ENCODE data around the gene CLCN7. TPM values are rescaled to one million over a fixed set of nuclear protein-coding genes. Genes with fewer than 3 reads are reported as not detected.

Gene CLCN7
- total and polyA plus RNA-seq, 9 of the 15 experiments (the other 6 are each of a cell fraction or from before 2014, with no cell fraction given), result 0.06 to 126 (median 18.7) TPM

GRCh38 chr16:1472974-1473373 is 1.9 kb downstream of the CLCN7 start (continued):
- TF ChIP-seq PHB2 (IDR thresholded peaks at IDR 0.05; ENCODE audit: low read depth) (peak; percentile 57), MTA2 (IDR thresholded peaks at IDR 0.05; ENCODE audit: low read depth) (peak; percentile 69), ZEB2 (IDR thresholded peaks at IDR 0.05) (0 out of 2 replicates have a peak, but pooled peaks have one; percentile 34), TCF7 (IDR thresholded peaks at IDR 0.05; ENCODE audit: borderline replicate concordance) (peak; percentile 96), MTA3 (IDR thresholded peaks at IDR 0.05; ENCODE audit: borderline replicate concordance) (peak; percentile 26; the same call in 1 of the 2 replicates), ZNF644 (tag; IDR thresholded peaks at IDR 0.05; ENCODE audit: low read depth) (no peak), ZNF165 (CRISPR knock-in tag; IDR thresholded peaks at IDR 0.05; ENCODE audit: borderline replicate concordance) (no peak), ARHGAP35 (IDR thresholded peaks at IDR 0.05; ENCODE audit: partially characterized antibody) (peak; percentile 56), GABPB1 (CRISPR knock-in tag; IDR thresholded peaks at IDR 0.05) (no peak), SMARCC2 (IDR thresholded peaks at IDR 0.05; ENCODE audit: low read depth) (no peak), ARNT (IDR thresholded peaks at IDR 0.05) (peak in 1 of 2 experiments; percentile 31; a peak in 1 of 4 replicates), CBFA2T3 (IDR thresholded peaks at IDR 0.05) (peak; percentile 89), HDAC1 (IDR thresholded peaks at IDR 0.05) (peak in 1 of 2 experiments; percentile 77; a peak in 2 of 4 replicates), NCOR1 (IDR thresholded peaks at IDR 0.05) (peak; percentile 70), SMARCE1 (IDR thresholded peaks at IDR 0.05) (peak; percentile 57), ZNF232 (CRISPR knock-in tag; IDR thresholded peaks at IDR 0.05) (no peak), TCF7L2 (IDR thresholded peaks at IDR 0.05; ENCODE audit: low read depth, low read length) (peak; percentile 44; the same call in 1 of the 2 replicates), ZNF407 (IDR thresholded peaks at IDR 0.05; ENCODE audit: low read depth) (peak; percentile 80), ZSCAN29 (IDR thresholded peaks at IDR 0.05) (no peak), PURB (CRISPR knock-in tag; IDR thresholded peaks at IDR 0.05; ENCODE audit: low read depth) (no peak), RNF2 (IDR thresholded peaks at IDR 0.05) (no peak), POLR2AphosphoS5 (IDR thresholded peaks at IDR 0.05; ENCODE audit: control insufficient read depth, insufficient read depth, low read depth, low read length) (peak; percentile 53; the same call in 1 of the 2 replicates), DACH1 (IDR thresholded peaks at IDR 0.05; ENCODE audit: partially characterized antibody) (peak; percentile 41), ZNF780A (CRISPR knock-in tag; IDR thresholded peaks at IDR 0.05) (no peak), TCFL5 (CRISPR knock-in tag; conservative IDR thresholded peaks at IDR 0.05) (no peak), LEF1 (IDR thresholded peaks at IDR 0.05) (peak; percentile 97), CBFA2T2 (conservative IDR thresholded peaks at IDR 0.05) (peak; percentile 74), SOX6 (IDR thresholded peaks at IDR 0.05) (peak; percentile 44; the same call in 1 of the 2 replicates)

Measured in K562 (cell line).